C4-2B (cell line): Measurements from ENCODE around the gene PXDC1.

Experiments
- CTCF ChIP-seq: fragments of 450-650 bp; conservative IDR thresholded peaks from 2 replicates; pipeline ENCODE4 v1.5.1; 2017; ENCODE audit warnings: mild to moderate bottlenecking
- ZFX ChIP-seq: fragments of 450-650 bp; IDR thresholded peaks from 2 replicates; pipeline ENCODE4 v1.6.1; 2017

GRCh38 chr6:3739311-3739897 lies 12.1 kb downstream of the PXDC1 start:
- TF ChIP-seq CTCF (no peak), ZFX (no peak)
